GM19452 (cell line): Measurements from ENCODE around the gene ATRN.
"Not testable (repeated sequence)": the region's sequence is repeated elsewhere in the genome, so short reads cannot be mapped to it uniquely, and the experiment has no call there.

Experiments
- ATAC-seq: cut with Tn5 transposase; IDR thresholded peaks from one replicate; pipeline ENCODE4 v1.9.1; 2021; ENCODE audit not compliant: unreplicated experiment

ATRN gene

GRCh38 chr20:3514012-3514642 is 43.3 kb downstream of the ATRN start:
- no peak for ATAC-seq

DNA sequence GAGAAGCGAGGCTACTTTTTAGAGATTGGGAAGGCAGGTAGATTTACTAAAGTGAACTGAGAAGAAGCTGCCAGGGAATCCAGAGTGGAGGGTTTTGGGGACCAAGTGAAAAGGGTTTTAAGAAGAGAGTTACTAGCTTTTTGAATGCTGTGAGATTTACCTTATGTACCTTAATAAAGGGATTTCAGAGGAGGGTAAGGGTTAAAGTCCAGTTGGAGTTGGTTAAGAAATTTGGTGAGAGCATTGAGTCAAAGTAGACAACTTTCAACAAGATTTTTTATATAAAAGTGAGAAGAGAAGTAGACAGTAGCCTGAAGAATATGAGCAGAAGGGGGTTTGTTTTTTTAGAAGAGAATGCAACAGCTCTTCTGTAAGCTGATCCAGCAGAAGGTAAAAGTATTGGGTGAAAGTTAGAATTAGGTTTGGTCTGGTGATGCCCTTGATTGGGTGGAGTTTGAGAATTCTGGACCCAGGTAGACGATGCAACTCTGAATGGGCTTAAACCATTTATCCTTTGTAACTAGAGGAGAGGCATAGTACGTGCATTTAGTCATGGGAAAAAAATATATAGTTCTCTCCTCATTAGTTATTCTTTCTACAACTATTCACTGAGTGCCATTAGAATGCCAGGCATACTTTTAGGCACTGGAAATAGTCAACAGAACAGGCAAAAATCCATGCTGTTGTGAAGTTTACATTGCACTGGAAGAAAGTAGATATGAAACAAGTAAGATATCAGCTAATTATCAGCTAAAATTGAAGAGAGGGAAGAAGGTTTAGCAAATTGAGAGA is 44.8 kb downstream of the ATRN start:
- no peak for ATAC-seq

- ATAC-seq: no peak
Observed at GRCh38 chr20:3521852-3522740, 51.3 kb downstream of the ATRN start.

GRCh38 chr20:3524696-3525095 is 53.9 kb downstream of the ATRN start:
- not testable (repeated sequence) for ATAC-seq

DNA sequence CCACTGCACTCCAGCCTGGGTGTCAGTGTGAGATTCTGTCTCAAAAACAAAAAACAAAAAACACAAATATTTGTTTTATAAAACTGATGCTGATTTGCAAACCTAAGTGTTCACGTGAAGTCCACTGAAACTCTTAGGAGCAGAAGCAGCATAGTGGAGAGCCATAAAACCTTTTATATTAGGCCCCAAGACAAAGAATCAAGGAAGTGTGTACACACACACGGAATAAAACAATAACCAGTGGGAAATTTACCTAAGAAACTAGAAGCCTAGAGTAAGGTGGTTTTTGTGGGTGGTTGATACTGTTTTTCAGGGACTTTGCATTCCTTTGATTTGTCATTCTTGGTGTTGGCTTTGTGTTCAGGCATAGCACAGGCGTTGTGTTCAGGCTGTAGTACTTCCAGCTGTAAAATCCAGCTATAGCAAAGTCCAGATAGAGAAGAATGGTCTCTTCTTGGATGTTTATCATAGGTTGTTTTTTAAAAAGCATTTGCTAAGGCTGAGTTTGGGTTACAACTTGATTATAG is 61.3 kb downstream of the ATRN start:
- ATAC-seq: no peak

DNA sequence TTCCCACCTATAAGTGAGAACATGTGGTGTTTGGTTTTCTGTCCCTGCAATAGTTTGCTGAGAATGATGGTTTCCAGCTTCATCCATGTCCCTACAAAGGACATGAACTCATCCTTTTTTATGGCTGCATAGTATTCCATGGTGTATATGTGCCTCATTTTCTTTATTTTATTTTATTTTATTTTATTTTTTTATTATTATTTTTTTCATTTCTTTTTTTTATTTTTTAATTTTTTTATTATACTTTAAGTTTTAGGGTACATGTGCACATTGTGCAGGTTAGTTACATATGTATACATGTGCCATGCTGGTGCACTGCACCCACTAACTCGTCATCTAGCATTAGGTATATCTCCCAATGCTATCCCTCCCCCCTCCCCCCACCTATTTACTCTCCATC is 66.9 kb downstream of the ATRN start:
- ATAC-seq: not testable (repeated sequence)

- ATAC-seq: no peak
Observed at GRCh38 chr20:3539311-3540107, 68.7 kb downstream of the ATRN start.

DNA sequence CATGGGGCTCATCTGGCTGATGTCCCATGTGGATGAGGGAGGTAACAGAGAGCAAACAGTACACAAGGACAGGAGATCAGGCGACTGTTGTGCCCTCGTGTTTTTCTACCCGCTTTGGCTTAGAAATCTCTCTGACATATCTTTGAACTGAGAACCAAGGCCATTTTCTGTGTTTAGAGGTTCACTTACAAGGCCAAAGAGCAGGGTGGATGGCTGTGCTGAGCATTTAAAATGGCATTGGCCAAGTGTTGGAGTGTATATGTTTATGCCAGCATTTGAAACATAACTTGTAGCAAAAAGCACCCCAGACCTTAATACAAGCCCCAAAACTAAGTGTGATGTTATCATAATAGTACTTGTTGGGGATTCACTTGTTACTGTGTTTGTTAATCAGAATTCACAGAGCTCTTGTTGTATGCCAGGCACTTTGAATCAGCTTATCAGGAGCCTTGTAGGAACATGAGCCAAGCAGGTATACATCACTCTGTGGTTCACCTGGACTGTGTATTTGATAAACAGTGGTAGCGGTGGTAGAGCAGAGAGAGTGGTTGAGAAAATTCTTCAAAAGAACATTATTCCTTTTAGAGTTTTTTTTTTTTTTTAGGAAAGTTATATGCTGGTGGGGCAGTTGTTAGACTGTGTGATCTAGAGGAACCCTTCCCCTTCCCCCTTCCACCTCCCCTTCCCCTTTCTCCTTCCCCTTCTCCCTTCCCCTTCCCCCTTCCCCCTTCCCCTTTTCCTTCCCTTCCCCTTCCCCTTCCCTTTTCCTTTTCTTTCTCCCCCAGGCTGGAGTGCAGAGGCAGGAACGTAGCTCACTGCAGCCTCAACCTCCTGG is 71.3 kb downstream of the ATRN start:
- ATAC-seq: no peak

- no peak for ATAC-seq
Observed at GRCh38 chr20:3543901-3544507, 73.2 kb downstream of the ATRN start.

- ATAC-seq: no peak
Observed at GRCh38 chr20:3545401-3545925, 74.6 kb downstream of the ATRN start.

DNA sequence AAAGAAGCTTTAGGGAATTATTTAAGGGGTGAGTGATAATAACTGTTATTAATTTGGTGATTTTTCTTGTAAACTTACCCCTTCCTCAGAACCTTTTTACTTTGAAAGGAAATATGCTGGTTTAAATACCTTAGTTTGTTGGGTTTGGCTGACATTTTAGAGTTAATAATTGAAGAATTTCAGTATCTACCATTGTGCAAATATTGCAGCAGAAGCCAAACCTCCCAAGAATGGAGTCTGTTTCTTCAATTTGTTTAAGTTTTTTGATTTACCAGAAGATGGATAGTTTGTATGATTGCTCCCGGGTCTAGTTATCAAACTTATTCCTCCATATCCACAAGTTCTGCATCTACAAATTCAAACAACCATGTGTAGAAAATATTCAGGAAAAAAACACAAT is 77.1 kb downstream of the ATRN start:
- ATAC-seq: no peak

DNA sequence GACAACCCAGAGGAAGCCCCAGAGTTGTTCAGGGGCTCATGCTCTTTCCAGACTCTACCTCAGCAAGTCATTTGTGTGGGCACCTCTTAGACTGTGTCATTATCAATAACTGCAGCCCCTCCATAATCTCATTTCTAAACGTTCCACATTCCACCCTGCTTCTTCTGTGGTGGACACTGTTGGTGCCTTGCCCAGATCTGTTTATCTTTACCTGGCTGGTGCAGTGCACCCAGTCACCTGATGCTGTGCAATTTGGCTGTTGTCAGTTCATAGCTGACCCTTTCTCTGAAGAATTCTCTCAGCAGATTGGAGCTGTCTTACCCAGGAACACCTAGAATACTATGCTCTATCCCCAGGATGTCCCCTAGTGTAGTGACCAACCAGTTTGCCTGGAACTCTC is 80.0 kb downstream of the ATRN start:
- ATAC-seq: no peak

DNA sequence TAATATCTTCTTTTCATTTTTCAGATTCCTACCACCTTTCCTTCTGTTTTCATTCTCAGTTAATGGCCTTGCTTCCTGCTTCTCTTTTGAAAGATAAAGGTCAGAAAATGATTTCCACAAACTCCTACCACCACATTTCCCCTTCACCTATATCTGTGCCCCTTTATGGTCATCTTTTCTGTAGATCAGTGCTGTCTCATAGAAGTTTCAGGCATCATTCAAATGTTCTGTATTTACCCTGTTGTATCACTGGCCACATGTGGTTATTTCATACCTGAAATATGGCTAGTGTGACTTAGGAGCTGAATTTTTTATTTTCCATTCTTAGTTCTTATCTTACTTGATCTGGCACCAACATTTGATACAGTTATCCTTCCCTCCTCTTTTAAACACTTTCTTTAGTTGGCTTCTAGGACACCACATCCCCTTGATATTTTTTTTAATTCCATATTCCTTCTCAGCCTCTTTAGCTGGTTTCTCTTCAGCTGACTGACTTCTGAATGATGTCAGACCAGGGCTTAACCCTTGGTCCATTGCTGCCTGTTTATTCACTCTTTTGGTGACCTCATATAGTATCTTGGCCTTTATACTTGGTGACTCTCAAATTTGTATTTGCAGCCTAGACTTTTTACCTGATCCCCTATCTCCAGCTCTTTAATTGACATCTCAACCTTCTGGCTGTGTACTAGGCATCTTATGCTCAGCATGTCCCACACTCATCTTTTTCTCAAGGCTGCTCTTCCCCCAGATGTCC is 81.0 kb downstream of the ATRN start:
- ATAC-seq: no peak

GRCh38 chr20:3553663-3554062 is 82.8 kb downstream of the ATRN start:
- no peak for ATAC-seq

- no peak for ATAC-seq
Observed at GRCh38 chr20:3557237-3557785, 86.5 kb downstream of the ATRN start.

DNA sequence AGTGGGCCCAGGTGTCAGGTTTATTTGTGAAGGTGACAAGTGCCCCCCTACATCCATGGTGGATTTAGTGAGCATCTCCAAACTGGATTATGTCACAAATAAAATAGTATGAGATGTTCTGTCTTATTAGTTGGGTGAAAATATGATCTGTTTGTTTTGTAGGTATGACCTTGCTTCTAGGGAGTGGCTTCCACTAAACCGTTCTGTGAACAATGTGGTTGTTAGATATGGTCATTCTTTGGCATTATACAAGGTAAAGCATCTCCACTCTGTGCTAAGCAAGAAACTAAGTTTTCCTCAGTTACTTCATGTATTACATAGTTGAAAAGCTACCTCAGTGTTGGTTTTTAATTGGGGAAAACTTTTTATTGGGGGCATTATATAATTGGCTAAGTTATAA is 88.4 kb downstream of the ATRN start:
- ATAC-seq: no peak

GRCh38 chr20:3559637-3560036 is 88.8 kb downstream of the ATRN start:
- ATAC-seq: no peak

- no peak for ATAC-seq
Observed at GRCh38 chr20:3560162-3560561, 89.3 kb downstream of the ATRN start.
